NOMO-1 treated with dmso at 0.1 percent for 144 hours (cell line): ENCODE results near the gene GUF1.

Experiments
- DNase-seq: peaks from one replicate; lab custom pipeline; 2025; ENCODE audit not compliant: unreplicated experiment; lab: John Stamatoyannopoulos, UW

Gene GUF1

DNA sequence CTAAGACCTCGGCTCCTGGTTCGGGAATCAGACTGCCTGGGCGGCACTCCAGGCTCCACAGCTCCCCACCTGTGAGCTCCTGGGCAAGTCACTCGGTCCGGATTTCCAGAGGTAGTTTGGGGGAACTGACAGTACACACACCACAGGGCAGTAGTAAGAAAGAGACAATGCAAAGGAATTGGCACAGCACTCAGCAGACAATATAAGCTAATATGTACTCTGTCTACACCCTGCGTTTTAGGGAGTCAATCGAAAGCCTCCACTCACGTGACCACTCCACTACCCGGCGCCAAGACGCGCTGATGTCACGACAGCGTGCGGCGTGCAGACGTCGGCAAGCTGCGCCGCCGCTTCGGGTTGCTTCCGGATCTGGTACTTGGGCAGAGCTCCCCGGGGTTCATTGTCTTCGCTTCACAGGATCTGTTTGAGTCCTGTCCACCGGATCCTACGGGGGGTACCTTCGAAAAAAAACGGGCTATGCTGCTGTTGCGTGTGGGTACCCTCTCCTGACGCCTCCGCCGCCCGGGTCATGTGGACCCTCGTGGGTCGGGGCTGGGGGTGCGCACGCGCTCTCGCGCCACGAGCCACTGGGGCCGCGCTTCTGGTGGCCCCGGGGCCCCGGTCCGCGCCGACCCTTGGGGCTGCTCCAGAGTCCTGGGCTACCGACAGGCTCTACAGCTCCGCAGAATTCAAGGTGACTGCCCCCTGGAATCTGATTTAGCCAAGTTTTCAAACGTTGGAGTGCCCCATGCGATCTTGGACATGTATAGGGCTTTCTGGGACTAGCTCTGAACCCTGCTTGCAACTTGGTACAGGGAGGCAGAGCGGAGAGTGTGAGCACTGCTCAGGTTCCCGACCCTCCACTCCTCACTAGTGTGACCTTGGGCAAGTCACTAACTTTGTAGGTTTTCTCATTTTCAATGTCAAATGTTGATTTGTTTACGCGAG is at the start of gene GUF1:
Gene GUF1 (plus strand): TSS at position 327 of the 948 bp plus-strand sequence. CDS start 203 bp downstream, at position 530.
- peak; percentile 77 for DNase-seq

GRCh38 chr4:44629280-44629866 is 48.8 kb upstream of the GUF1 start:
- DNase-seq, result no peak

- DNase-seq, result no peak
Measured at GRCh38 chr4:44632089-44632488, 46.1 kb upstream of the GUF1 start.

- no peak for DNase-seq
Measured at GRCh38 chr4:44632733-44633132, 45.5 kb upstream of the GUF1 start.

GRCh38 chr4:44638091-44638490 is 40.1 kb upstream of the GUF1 start:
- DNase-seq, result no peak

DNA sequence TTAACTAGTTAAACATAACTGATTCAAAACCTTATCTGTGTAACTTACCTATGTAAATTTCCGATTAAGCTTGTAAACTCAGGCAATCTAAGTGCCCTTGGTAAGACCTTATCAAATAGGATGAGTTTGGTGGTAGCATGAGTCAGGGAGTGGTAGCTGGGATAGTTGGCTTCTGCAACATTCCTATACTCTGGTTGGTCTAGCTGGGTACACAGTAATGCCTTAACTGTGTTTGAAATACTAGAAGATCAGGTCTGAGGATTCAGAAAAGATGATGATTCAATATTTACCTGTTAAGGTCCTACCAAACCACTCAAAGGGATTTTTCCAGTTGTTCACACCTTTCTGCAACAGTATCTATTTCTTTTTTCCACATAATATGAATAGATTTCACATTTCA is 32.1 kb upstream of the GUF1 start:
- no peak for DNase-seq

- DNase-seq, result no peak
Measured at GRCh38 chr4:44651425-44651824, 26.8 kb upstream of the GUF1 start, which contains the start of gene YIPF7. Gene YIPF7 (minus strand): TSS chr4:44651625. CDS start chr4:44650100, 1,525 bp downstream.

GRCh38 chr4:44652002-44652401 is 26.2 kb upstream of the GUF1 start:
- no peak for DNase-seq

GRCh38 chr4:44660396-44660795 is 17.8 kb upstream of the GUF1 start:
- no peak for DNase-seq

DNA sequence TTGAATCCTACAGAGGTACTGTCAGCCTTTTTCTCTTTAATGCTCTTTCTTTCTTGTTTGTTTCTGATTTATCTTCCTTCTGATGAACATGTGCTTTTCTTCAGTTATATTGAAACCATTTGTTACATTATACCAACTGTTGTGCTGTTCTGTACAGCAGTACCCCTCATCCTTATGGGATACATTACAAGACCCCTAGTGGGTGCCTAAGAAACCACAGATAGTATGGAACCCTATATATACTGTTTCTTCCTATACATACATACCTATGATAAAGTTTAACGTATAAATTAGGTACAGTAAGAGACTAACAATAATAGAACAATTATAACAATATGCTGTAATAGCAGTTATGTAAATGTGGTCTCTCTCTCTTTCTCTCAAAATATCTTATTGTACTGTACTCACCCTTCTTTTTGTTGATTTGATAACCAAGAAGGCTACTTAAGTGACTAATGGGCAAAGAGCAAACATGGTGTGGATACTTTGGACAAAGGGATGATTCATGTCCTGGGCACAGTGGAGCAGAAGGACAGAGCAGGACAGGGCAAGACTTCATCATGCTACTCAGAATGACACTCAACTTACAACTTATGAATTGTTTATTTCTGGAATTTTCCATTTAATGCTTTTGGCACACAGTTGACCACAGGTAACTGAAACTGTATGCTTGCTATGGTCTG is 16.1 kb upstream of the GUF1 start:
- no peak for DNase-seq

DNA sequence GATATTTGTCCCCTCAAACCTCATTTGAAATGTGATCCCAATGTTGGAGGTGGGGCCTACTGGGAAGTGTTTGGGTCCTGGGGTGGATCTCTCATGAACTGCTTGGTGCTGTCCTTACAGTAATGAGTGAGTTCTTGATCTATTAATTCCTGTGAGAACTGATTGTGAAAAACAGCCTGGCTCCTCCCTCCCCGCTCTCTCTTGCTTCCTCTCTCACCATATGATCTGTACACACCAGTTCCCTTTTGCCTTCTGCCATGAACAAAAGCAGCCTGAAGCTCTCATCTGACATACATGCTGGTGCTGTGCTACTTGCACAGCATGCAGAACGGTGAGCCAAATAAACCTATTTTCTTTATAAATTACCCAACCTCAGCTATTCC is 15.6 kb upstream of the GUF1 start:
- peak; percentile 6 for DNase-seq

GRCh38 chr4:44663539-44664263 is 14.5 kb upstream of the GUF1 start:
- no peak for DNase-seq

DNA sequence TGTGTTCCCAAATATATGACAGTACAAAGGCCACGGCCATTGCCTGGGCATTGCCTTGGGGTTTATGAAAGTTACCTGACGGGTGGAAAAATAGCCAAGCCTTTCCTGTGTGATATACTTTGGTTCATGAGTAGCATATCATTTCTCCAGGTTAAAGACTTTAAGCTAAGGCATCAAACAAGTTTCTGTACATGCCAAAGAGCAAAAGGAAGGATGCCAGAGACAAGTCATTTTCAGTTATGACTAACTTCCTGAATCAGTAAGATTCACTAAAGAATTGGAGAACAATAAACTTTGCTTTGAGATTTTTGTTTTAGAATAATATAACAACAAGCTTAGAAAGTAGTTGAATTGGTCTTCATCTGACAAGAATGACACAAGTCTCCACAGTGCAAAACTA is 9.7 kb upstream of the GUF1 start:
- DNase-seq, result no peak

DNA sequence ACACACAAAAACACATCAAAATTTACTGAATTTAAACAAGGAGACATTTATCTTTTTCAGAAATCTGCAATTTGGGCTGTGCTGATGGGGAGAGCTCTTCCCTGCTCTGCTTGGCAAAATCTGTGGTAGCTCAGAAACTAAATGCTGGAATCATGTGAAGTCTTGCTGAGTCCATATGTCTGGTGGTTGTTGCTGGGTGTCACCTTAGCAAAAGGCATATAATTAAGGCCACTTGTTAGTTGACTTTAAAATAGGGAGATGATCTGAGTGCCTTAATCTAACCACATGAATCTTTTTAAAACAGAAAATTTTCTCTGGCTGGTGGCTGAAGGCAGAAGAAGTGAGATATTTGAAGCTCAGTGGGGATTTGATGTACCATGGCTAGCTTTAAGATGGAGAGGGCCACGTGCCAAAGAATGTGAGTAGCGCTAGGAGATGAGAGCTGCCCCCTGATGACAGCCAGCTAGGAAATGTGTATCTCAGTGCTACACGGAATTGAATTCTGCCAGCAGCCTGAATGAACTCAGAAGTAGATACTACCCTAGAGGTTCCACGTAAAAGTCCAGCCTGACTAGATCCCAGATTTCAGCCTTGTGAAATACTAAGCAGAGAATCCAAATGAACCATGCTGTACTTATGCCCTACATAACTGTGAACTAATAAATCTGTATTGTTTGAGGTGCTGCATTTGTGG is 7.6 kb upstream of the GUF1 start:
- no peak for DNase-seq

- no peak for DNase-seq
Measured at GRCh38 chr4:44671636-44672035, 6.6 kb upstream of the GUF1 start.

DNA sequence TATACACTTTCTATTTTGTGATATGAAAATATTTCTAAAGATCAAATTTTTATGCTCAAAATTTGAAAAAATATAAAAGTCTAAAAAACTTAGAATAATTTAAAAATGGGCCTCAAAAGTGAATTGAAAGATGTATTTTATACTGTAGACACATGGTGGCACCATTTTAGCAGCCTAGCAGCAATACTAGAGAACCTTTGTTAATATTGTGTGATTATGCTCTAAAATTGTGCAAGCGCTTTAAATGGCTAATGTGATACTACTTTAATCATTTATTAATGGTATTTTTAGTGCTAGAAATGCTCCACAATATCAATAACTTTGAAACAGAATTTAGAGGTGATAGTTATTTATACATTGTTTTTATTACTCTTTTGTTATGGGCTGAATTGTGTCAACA is 3.7 kb upstream of the GUF1 start:
- DNase-seq, result no peak

- DNase-seq, result no peak
Measured at GRCh38 chr4:44675366-44675765, 2.9 kb upstream of the GUF1 start.

GRCh38 chr4:44679060-44679459 is 840 bp downstream of the GUF1 start:
- no peak for DNase-seq

GRCh38 chr4:44684648-44685047 is 6.4 kb downstream of the GUF1 start:
- DNase-seq, result no peak

GRCh38 chr4:44700427-44700826 is 22.2 kb downstream of the GUF1 start:
- DNase-seq, result no peak

GRCh38 chr4:44701037-44701436 is 22.8 kb downstream of the GUF1 start:
- no peak for DNase-seq
